HG03139 (cell line): ENCODE results near the gene L2HGDH.

Experiments used
- ATAC-seq: cut with Tn5 transposase; IDR thresholded peaks from one replicate; pipeline ENCODE4 v1.9.1; 2021; ENCODE audit not compliant: unreplicated experiment

Gene L2HGDH

DNA sequence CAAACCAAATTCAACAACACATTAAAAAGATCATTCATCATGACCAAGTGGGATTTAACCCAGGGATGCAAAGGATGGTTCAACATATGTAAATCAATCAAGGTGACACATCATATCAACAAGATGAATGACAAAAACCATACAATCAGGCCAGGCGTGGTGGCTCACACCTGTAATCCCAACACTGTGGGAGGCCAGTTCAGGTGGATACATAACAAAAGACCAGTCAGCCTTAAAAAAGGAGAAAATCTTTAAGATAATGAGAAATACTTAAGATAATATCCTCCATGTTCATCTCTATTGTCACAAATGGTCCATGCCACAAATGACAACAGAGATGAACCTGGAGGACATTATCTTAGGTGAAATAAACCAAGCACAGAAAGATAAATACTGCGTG lies 12.4 kb downstream of the L2HGDH start:
- no peak for ATAC-seq

DNA sequence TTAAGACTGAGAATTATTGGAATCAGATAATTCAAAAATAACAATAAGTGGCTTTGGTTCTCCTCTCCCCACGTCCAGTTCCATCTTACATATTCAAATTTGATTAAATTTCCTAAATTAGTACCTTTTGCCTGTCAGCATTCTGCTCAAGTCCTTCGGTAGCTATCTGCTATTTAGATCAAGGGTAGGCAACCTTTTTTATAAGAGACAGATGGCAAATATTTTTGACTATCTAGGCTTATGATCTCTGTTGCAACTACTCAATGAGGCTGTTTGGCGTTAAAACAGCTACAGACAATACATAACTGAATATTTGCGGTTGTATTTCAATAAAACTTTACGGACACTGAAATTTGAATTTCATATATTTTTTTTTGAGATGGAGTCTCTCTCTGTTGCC lies 21.7 kb downstream of the L2HGDH start:
- no peak for ATAC-seq

DNA sequence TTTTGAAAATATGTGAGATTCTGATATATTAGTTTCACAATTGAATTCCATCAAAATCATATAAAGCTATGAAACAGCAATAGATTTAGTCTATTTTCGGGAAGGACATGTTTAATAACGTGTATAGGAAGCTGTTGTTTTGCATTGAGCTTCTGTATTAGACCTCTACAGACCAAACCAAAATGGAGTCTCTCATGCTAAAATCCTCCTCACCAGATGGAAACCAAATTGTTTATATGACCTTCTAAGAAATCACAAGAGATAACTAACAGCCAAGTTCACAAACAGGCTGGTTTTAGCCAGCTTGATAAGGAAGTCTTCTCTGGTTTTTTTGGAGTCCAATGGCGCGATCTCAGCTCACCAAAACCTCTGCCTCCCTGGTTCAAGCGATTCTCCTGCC lies 23.9 kb downstream of the L2HGDH start:
- ATAC-seq: no peak

DNA sequence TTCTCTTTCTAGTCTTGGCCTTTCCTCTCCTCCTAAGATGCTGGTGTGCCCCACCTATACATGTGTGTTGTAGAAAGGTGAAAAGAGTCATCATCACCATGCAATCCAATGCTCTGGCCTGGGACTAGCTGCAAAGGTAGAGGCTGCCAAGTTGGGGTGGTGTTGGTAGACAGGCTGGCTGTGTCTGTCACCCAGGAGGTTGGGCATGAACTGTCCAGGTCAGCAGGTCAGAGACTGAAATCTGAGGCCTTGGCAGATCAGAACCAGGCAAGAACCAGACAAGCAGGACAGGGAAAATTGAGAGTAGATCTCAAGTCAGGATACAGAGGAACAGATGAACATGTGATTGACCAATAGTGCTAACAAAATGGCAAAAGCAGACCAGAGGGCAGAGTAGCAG lies 26.2 kb downstream of the L2HGDH start:
- ATAC-seq: no peak

DNA sequence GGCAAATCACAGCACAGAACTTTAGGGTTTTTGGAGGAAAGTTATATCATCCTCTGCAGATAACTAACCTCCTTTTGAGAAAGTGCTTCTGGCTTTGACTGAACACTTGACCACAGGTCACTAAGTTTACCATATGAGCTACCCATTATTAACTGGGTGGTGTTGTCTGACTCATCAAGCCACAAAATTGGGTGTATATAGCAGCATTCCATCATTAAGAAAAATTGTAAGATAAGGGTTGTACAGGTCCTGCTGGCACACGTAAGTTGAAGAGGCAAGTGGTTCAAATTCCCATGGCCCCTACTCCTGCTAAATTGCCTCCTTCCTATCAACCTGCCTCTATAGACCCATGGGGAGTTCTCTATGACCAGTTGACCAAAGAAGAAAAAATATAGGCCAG lies 39.5 kb downstream of the L2HGDH start:
- ATAC-seq: no peak

DNA sequence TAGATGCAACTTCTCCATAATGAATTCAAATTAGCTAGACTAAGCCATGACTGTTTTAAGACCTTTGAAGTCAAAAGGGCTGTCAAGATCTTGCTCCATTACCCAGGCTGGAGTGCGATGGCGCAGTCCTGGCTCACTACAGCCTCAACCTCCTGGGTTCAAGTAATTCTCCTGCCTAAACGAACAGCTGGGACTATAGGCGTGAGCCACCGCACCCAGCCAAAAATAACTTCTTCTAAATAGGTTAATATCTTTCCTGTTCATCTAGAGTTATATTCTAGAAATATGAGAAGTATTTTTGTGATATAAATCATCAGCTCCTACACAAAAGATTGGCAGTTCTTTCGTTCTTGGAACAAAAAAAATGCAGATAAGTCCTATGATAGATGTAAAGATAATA lies 41.1 kb downstream of the L2HGDH start:
- ATAC-seq: no peak

DNA sequence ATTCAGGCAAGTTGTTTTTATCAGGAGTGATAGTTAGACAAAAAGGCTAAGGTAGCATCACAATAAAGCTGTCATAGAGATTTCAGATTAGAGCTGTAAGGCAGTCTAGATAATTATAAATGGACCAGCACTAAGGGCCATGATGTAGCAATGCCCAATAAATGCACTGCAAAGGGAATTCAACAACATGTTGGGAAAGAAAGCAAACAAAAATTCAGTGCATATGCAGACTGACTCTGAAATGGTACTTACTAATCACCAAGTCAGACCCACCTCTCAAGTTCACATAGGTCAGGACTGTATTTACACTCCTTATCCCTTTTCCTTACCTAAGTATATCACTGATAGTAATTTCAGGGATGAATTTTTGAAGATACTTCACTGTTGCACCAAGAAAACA lies 47.0 kb downstream of the L2HGDH start:
- no peak for ATAC-seq

DNA sequence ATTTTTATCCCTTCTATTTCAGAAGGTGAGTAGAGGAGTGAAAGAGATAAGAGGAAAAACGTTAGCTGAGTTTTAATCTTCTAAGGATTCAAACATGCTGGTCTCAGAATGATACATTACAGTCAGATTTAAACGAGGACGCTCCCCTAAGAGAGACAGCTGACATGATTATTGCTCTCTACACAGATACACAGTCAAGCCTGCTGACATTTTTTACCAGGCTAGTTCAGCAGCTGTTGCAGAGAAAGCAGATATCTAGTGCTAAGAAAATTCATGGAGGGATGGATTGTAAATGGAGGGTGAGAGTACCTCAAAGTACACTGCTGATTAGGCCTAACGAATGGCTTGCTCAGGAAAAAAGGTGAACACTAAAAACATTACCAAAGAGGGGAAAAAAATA lies 48.7 kb downstream of the L2HGDH start:
- ATAC-seq: no peak

DNA sequence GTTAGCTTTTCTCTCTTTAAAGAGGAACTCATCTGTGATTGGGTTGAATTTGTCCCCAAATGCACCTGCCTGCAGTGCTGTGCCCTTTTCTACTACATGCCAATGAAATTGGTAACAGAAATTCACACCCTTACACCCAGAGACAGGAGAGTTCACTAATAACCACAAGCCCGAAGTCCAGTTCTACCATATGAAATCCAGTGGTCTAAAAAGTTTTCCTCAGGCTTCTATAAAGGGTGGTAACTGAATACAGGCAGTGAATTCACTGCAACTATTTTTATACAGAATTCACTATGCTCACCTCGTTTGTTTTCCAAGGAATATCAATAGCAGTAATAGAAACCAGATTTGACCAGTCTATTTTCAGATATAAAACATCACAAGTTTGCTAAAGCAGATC lies 49.2 kb downstream of the L2HGDH start:
- ATAC-seq: no peak

DNA sequence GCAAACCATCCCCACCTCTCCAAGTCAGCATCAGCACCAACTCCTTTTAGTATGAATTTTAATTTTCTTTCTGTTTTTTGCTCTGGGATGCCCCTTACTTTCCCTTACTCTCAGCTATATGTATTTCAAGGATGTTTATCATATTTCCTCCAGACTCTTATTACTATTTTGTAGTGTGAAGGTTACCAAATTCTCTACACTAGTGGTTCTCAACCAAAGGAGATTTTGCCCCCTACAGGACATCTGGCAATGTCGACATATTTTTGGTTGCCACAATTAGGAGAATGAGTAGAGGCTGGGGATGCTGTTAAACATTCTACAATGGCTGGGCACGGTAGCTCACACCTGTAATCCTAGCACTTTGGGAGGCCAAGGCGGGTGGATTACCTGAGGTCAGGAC lies 51.5 kb downstream of the L2HGDH start:
- no peak for ATAC-seq

DNA sequence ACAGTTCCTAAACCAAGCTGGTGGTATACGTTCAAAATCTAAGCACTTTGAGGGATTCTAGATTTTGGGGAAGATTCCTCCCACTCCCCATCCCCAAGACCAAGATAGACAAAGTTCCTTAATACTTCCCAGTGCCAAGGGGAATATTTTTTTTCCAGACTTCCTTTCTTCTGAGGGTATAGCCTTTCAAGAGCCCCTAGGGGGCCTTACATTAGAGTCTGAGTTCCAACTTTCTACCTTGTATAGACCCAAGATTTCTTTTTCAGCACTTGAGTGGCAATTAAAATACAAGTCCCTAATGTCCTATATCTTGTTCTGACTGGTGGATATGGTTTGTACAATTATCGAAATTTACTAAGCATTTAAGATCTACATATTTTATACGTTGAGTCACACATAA lies 52.0 kb downstream of the L2HGDH start:
- ATAC-seq: no peak

DNA sequence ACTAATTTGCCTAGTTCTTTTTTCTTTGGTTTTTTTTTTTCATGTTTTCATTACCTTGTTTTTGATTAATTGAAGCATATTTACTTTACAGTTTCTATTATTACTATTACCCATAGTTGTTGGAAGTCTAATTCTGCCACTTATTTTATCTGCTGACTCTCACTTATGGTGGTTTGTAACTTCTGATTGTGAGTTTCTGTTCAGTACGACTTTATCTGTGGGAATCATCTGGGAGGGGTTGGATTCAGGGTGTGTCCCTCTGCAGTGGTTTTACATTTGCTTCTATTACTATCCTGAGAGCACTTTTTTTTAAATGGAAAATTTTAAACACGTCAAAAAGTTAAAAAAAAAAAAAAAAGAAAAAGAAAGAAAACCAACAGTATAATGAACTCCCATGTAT lies 54.3 kb downstream of the L2HGDH start:
- no peak for ATAC-seq

DNA sequence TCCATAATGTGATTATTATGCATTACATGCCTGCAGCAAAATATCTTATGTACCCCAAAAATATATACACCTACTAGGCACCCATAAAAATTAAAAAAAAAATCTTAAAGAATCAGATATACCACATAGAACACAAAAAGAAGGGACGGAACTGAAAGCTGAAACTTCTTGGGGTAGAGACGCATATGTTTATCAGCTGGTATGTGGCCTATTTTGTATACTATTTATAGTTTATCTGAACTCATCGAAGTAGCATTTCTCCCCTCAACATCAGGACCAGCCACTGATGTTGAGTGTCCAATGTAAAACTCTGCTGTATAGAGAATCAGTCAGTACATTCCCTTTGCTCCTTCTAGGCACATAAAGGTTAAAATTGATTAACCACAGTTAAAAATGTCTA lies 57.8 kb downstream of the L2HGDH start:
- ATAC-seq: no peak

DNA sequence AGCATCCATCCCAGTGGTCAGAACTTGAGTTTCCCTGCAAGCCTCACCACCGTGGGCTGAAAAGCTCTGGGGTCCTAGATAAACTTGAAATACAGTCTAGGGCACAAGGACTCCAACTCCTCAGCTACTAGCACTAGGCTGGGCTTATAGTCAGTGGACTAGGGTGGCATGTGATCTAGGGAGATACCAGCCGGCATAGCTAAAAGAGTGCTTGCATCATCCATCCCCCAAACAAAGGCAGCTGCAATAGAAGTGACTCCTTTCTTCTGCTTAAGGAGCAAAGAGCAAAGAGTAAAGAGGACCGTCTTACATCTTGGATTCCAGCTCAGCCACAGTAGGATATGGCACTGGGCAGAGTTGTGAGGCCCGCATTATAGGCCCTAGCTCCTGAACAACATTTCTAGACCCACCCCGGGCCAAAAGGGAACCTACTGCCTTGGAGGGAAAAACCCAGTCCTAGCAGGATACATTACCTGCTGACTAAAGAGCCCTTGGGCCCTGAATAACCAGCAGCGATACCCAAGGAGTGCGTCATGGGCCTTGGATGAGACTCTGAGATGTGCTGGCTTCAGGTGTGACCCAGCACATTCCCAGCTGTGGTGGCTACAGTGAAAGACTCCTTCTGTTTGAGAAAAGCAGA lies 62.8 kb downstream of the L2HGDH start:
- ATAC-seq: no peak

DNA sequence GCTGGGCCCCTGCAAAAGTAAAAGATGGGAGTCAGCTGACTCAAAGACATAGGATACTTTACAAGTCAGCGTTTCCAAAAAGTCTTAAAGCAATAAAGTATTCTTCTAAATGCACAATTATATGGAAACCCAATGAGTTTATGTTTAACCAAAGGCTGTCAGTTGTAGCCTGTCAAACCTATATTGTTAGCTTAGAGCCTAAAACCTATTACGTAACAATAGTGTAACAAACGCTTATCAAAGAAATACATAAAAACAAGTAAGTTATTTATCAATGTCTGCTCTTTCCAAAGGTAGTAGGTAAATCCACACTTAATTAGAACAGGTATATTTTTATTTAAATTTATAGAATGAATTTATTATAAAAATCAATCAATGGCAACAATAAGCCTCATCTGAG lies 64.8 kb downstream of the L2HGDH start:
- ATAC-seq: no peak

DNA sequence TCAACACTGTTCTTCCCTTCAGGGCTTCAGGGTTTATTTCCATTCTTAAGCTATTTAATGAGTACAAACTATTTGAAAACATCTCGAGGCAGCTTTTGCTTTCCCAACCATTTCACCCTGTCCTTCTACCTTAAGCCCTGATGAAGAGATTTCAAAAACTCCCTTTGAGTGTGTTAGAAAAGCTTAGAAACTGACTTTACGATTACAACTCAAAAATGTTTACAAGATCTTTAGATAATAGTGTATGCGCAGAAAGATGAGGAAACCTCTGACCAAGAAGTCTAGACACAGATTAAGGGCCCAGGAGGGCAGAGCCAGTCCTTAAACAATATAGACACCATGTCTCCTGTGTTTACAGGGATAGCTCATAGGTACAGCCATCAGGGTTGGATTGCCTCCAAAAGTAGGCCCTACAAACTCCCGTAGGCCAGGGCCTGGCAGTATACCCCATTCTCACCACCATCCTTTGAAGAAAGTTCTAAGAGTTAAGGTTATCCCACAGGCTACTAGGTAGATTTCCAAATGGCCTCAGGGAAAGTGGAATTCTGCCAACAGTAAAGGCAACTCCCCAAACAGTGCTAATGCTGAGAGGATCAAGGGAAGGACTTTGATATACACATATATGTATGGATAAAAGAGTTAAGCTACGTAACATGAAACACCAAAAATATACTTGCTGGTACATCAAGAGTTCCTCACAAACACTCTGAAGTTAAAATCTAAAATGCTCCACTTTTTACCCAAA lies 69.3 kb downstream of the L2HGDH start:
- ATAC-seq: no peak

DNA sequence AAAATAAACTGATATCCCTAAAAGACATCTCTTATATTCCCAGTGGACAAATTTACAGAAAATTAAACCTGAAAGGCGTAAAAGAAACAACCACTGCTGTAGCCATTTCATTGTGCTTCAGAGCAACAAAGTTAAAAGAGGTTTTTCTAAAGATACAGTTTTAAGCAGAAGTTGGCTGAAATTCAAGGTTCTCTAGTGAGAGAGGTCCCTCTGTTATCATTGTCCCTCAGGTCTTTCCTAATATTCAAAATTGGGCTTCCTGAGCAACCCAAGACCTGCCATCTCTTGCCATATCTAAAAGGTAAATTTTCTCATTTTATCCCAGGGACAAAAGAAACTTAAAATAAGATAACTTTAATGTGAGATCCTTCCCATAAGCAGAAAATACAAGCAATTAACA lies 69.9 kb downstream of the L2HGDH start:
- ATAC-seq: no peak

DNA sequence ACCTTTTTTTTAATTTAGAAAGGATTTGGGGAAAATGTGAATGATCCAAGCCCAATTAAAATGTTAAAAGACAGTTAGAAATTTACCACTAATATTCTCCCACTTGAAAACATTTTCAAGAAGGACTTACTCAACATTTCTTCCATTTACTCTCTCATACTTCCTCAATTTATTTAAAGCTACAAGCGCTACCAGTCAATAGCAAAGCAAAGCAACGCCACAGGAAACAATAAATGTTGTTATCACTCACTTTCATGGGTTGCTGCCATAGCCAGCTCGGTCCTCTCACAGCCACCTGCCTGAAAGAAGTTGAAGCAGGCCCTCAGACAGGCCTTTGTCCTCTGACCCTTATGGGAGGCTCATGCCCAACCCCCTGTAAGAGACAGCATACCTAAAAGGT lies 74.6 kb downstream of the L2HGDH start:
- ATAC-seq: no peak

DNA sequence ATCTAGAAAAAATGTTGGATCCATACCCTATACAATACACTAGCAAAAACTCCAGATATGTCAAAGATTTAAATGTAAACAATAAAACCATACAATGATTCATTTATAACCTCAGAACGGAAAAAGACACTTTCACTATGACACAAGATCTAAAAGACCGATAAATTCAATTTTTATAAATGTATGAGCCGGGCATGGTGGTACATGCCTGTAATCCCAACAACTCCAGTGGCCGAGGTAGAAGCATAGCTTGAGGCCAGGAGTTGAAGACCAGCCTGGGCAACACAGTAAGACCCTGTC lies 78.1 kb downstream of the L2HGDH start:
- ATAC-seq: no peak

DNA sequence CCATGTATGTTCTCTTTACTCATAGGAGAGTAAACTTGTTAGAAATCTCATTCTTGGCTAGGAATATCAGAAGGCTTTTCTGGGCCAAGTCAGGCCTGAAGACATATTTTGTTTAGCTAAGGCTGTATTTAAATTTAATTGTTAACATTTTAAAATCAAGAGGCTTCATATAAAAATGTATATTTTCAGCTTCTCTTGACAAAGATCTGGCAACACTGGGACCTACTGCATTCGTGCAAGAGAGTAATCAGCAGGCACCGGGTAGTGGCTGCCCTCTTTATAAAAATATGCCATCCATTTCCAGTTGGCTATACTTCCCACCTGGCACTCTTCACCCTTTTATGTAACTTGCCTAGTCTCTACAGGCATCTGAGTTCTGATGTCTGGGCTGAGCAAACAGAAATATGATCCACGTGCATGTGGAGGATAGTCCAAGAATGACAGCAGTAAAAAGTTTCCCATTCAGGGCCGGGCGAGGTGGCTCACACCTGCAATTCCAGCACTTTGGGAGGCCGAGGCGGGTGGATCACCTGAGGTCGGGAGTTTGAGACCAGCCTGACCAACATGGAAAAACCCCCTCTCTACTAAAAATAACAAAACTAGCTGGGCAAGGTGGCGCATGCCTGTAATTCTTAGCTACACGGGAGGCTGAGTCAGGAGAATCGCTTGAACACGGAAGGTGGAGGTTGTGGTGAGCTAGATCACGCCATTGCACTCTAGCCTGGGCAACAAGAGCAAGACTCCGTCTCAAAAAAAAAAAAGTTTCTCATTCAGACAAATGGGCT lies 78.7 kb downstream of the L2HGDH start:
- no peak for ATAC-seq

DNA sequence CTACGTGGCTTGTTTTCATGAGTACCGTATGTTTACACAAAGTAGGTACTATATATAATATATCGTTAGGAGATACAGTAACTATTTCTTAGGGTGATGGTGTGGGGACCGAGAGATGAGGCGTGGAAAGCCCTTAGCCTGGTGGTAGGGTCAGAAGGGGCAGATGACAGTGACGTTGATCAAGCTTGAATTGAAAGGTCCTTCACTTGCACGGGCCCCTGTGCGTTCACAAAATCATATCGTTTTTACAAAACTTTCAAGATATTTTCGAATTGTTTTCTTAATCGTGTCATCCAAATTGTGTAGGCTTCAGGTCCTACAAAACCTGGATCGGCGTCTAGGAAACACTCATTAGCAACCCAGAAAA lies 79.8 kb downstream of the L2HGDH start:
- no peak for ATAC-seq

DNA sequence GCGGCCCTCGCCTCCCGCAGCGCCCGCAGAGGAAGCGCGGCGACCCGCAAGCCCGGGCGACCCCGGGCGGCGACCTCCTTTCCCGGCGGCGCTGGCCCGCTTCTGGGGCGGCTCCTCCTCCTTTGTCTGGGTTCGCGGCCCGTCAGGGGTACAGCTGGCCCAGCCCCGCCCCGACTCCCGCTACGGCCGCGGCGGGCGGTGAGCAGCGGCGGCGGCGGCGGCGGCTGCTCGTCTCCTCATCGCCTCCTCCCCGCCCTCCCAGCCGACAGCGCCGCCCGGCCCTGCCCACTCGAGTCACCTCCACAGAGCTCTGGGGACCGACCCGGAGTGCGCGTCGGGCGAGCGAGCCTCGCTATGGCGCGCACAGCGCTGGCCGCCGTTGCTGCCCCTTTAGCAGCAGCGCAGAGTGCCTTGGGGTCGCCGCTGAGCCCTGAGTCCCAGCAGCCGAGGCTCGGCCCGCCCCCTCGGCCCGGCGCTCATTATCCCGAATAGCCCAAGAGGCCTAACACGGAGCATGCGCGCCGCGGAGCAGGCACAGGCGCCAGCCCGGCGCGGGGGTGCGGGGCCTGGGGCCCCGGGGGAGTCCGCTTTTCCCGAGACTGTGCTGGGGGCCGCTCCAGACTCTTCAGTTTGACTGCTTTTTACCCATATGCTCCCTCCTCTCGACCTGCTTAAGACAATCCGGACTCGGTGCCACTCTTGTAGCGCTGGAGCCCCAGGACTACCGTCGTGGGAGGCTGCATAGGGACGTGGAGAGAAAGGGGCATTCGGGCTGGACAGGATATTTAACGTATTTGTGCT lies 80.4 kb downstream of the L2HGDH start, which contains the start of gene SOS2:
Gene SOS2 (minus strand): TSS at position 104 of the 801 bp plus-strand sequence. CDS start 295 bp downstream, outside the sequence.
- ATAC-seq: peak; percentile 79
